ENCODE measurements around the gene SEPTIN12. TPM values are rescaled to one million over a fixed set of nuclear protein-coding genes. Genes with fewer than 3 reads are reported as not detected.

The SEPTIN12 gene
- total and polyA plus RNA-seq, 2 of the 8 experiments (the other 6 are each of a cell fraction or from before 2014, with no cell fraction given) = 0.24 TPM; not detected in 1

DNA sequence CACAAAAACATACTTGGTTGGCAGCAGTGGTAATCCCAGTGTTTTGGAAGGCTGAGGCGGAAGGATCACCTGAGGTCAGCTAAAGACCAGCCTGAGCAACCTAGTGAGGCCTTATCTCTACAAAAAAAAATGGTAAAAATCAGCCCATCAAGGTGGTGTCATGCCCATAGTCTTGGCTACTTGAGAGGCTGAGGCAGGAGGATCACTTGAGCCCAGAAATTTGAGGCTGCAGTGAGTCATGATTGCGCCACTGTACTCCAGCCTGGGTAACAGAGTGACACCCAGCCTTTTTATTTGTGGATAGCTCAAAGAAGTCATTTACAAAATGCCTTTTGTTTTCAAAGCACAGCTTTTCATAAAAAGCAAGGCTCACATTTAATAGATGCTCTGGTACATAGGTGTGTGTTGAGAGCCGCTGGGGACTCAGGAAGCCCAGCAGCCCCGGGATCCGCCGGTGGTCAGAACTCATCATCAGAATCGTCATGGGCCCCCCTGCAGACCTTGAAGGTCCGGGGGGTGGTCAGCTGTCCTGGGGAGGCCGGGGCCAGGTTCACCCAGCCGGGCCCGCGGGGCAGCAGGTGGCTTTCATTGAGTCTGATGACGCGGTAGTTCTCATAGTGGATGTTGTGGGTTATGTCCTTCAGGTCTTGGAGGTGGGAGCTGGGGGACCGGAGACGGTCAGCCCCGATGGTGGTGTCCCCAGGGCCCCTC lies 10.7 kb downstream of the SEPTIN12 start:
- Histone ChIP-seq H2AFZ (ENCODE audit: low read length) (no peak overlapping the region), H2BK20ac (ENCODE audit: low read length) (no peak overlapping the region), H2BK15ac (ENCODE audit: low read length) (no peak overlapping the region), H3K4me2 (ENCODE audit: insufficient read depth in 1 of 2, low read depth in 2 of 2, low read length in 2 of 2) (no peak overlapping the region), H4K20me1 (replicated peaks in 1 of 2; ENCODE audit: control insufficient read depth in 1 of 2, insufficient read depth in 2 of 2, low read length in 2 of 2) (no peaks in the 10 kb centered on the region), H3K9me3 (ENCODE audit: insufficient read depth in 2 of 2, low read depth in 1 of 2, low read length in 1 of 2) (no peaks in the 10 kb centered on the region), H3K27ac (ENCODE audit: low read depth, low read length) (no peak overlapping the region), H3K36me3 (ENCODE audit: control insufficient read depth in 2 of 4, insufficient read depth in 4 of 4, low read length in 3 of 4) (no peaks in the 10 kb centered on the region), H3K4me3 (ENCODE audit: extremely low read depth in 1 of 4, insufficient read depth in 2 of 4, low read depth in 3 of 4, low read length in 4 of 4) (no peak overlapping the region), H3K27me3 (replicated peaks in 1 of 4; ENCODE audit: control insufficient read depth in 3 of 4, extremely low read depth in 1 of 4, insufficient read depth in 3 of 4, low read length in 3 of 4) (no peaks in the 10 kb centered on the region), H3K18ac (ENCODE audit: extremely low read depth, low read length) (no peak overlapping the region), H2AK5ac (ENCODE audit: low read depth, low read length) (no peak overlapping the region), H2BK12ac (ENCODE audit: low read depth, low read length) (no peak overlapping the region), H3K14ac (ENCODE audit: insufficient read length) (no peak overlapping the region), H4K91ac (replicated peaks; ENCODE audit: insufficient read length, low read length) (no peak overlapping the region), H3K23ac (ENCODE audit: insufficient read length) (no peak overlapping the region), H3K4me1 (replicated peaks in 1 of 4; ENCODE audit: control insufficient read depth in 3 of 4, insufficient read depth in 4 of 4, low read length in 3 of 4) (no peaks in the 10 kb centered on the region), H3K9ac (replicated peaks in 1 of 4; ENCODE audit: extremely low read depth in 1 of 4, low read depth in 3 of 4, low read length in 3 of 4) (no peak overlapping the region), H2BK120ac (replicated peaks; ENCODE audit: low read depth, low read length) (no peak overlapping the region), H3K4ac (replicated peaks; ENCODE audit: insufficient read length, low read depth, low read length) (no peak overlapping the region), H2BK5ac (ENCODE audit: low read depth, low read length) (no peak overlapping the region), H4K8ac (ENCODE audit: extremely low read depth, insufficient read depth, low read length) (no peak overlapping the region), H3K56ac (replicated peaks; ENCODE audit: insufficient read length, low read depth, low read length) (no peak overlapping the region), H3K79me2 (ENCODE audit: control insufficient read depth in 1 of 2, insufficient read depth in 2 of 2, low read length in 2 of 2) (no peaks in the 10 kb centered on the region), H3K79me1 (ENCODE audit: low read depth, low read length) (no peaks in the 10 kb centered on the region), H3K23me2 (ENCODE audit: low read depth, low read length) (0 out of 2 replicates have a peak, but pooled peaks cover 2% of the 10 kb centered on the region), H4K5ac (ENCODE audit: insufficient read length, low read depth, low read length) (no peak overlapping the region)
- no peak for FAIRE-seq
- DNase-seq (ENCODE audit: low read depth in 1 of 2, low spot score in 2 of 2) = no peak
- ChIA-PET CTCF (ENCODE audit: partially characterized antibody) (interaction anchor here (1.2 kb wide), 1 partner anchor 11 kb away, joined by 4 read pairs; the partner anchor contains the start of gene SEPTIN12), POLR2A (ENCODE audit: partially characterized antibody) (interaction anchor here (0.9 to 2.3 kb wide), 4 partner anchors 9 to 78 kb away, joined by 3 to 5 read pairs (median 3); partner anchors contain the start of gene SEPTIN12)
- 93% methylated on average over 14 of the region's 17 CpGs; no CpG with 5 or more reads in 1 of the 2 experiments for WGBS, 2 experiments (ENCODE audit: extremely low coverage in 1 of 2, insufficient coverage in 1 of 2, insufficient read length in 1 of 2, insufficient replicate concordance in 2 of 2, low coverage in 1 of 2, low lambda C conversion rate in 2 of 2, missing lambda C conversion rate in 1 of 2)
- TF ChIP-seq POU5F1 (IDR thresholded peaks at IDR 0.05; ENCODE audit: low read depth, low read length) (no peak), TEAD4 (IDR thresholded peaks at IDR 0.05; ENCODE audit: low read depth, low read length) (no peak), KDM1A (IDR thresholded peaks at IDR 0.05; ENCODE audit: borderline replicate concordance, low read length) (no peak), BACH1 (IDR thresholded peaks at IDR 0.05; ENCODE audit: low read length) (no peak), SRF (IDR thresholded peaks at IDR 0.05; ENCODE audit: low read depth, low read length) (no peak), CTBP2 (IDR thresholded peaks at IDR 0.05; ENCODE audit: borderline replicate concordance, insufficient read depth, insufficient read length, low read length) (no peak), TBP (IDR thresholded peaks at IDR 0.05; ENCODE audit: low read depth, low read length) (no peak), TCF12 (IDR thresholded peaks at IDR 0.05; ENCODE audit: low read depth, low read length) (no peak), CREB1 (IDR thresholded peaks at IDR 0.05) (no peak)
- TF ChIP-seq, protein P1, sequence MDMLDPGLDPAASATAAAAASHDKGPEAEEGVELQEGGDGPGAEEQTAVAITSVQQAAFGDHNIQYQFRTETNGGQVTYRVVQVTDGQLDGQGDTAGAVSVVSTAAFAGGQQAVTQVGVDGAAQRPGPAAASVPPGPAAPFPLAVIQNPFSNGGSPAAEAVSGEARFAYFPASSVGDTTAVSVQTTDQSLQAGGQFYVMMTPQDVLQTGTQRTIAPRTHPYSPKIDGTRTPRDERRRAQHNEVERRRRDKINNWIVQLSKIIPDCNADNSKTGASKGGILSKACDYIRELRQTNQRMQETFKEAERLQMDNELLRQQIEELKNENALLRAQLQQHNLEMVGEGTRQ (IDR thresholded peaks at IDR 0.05; ENCODE audit: low read length) = no peak
- TF ChIP-seq, protein P2, sequence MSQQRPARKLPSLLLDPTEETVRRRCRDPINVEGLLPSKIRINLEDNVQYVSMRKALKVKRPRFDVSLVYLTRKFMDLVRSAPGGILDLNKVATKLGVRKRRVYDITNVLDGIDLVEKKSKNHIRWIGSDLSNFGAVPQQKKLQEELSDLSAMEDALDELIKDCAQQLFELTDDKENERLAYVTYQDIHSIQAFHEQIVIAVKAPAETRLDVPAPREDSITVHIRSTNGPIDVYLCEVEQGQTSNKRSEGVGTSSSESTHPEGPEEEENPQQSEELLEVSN (IDR thresholded peaks at IDR 0.05) = no peak

Measured in H1 (cell line).